WTC11 (cell line): ENCODE results near the gene RELT.

Source experiments
- SMAD3 ChIP-seq: sonication (generic); formaldehyde crosslinking; IDR thresholded peaks from 2 replicates; pipeline ENCODE4 v1.8.0; 2022; ENCODE audit warnings: missing genetic modification reagents, mild to moderate bottlenecking, borderline replicate concordance
- TF ChIP-seq, protein P1 (sequence below): sonication (generic); formaldehyde crosslinking; IDR thresholded peaks from 2 replicates; pipeline ENCODE4 v1.8.0; 2023; ENCODE audit warnings: missing genetic modification reagents, mild to moderate bottlenecking, borderline replicate concordance

DNA sequence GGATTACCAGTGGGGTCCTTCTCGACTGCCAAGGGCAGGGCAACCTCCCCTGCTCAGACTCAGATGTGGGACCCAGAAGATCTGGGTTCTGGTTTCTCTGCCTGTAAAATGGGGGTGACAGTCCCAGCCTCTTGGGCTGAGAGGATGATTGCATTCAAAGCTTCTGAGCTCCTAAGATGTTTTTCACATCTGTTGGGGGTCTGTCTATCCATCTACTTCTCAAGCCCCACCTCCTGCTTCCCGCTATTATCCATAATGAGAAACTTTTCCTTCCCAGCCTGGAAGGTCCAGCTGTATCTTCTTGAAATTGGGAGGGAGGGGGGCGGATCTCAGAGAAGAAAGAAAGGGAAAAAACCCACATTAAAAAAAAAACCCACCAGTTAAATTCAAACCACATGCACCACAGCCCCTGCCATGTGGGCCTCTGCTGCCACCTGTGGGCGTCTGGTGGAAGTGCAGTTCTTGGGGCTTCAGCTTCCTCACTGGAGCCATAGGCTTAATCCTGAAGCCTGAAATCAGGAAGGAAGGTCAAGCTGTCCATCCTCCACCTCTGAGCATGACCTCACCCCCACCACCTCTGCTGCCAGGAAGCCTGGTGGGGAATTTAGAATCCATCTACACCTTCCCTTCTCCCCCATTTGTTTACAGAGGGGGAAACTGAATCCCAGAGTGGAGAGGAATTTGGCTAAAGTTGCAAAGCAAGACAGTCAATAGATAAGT, 40.8 kb upstream of the RELT start:
- no peak for TF ChIP-seq SMAD3
- TF ChIP-seq, protein P1, sequence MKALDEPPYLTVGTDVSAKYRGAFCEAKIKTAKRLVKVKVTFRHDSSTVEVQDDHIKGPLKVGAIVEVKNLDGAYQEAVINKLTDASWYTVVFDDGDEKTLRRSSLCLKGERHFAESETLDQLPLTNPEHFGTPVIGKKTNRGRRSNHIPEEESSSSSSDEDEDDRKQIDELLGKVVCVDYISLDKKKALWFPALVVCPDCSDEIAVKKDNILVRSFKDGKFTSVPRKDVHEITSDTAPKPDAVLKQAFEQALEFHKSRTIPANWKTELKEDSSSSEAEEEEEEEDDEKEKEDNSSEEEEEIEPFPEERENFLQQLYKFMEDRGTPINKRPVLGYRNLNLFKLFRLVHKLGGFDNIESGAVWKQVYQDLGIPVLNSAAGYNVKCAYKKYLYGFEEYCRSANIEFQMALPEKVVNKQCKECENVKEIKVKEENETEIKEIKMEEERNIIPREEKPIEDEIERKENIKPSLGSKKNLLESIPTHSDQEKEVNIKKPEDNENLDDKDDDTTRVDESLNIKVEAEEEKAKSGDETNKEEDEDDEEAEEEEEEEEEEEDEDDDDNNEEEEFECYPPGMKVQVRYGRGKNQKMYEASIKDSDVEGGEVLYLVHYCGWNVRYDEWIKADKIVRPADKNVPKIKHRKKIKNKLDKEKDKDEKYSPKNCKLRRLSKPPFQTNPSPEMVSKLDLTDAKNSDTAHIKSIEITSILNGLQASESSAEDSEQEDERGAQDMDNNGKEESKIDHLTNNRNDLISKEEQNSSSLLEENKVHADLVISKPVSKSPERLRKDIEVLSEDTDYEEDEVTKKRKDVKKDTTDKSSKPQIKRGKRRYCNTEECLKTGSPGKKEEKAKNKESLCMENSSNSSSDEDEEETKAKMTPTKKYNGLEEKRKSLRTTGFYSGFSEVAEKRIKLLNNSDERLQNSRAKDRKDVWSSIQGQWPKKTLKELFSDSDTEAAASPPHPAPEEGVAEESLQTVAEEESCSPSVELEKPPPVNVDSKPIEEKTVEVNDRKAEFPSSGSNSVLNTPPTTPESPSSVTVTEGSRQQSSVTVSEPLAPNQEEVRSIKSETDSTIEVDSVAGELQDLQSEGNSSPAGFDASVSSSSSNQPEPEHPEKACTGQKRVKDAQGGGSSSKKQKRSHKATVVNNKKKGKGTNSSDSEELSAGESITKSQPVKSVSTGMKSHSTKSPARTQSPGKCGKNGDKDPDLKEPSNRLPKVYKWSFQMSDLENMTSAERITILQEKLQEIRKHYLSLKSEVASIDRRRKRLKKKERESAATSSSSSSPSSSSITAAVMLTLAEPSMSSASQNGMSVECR (CRISPR knock-in tag) = no peak
